Ramos (cell line): ENCODE data around the gene ANKRD50.

Experiments used
- in situ Hi-C: fragments of 300-500 bp; cut with MboI; formaldehyde crosslinking; loops from one replicate; pipeline ENCODE4 v1.14.3; 2022; ENCODE audit warnings: low sequenced_read_pairs; ENCODE audit not compliant: unreplicated experiment

Gene ANKRD50

DNA sequence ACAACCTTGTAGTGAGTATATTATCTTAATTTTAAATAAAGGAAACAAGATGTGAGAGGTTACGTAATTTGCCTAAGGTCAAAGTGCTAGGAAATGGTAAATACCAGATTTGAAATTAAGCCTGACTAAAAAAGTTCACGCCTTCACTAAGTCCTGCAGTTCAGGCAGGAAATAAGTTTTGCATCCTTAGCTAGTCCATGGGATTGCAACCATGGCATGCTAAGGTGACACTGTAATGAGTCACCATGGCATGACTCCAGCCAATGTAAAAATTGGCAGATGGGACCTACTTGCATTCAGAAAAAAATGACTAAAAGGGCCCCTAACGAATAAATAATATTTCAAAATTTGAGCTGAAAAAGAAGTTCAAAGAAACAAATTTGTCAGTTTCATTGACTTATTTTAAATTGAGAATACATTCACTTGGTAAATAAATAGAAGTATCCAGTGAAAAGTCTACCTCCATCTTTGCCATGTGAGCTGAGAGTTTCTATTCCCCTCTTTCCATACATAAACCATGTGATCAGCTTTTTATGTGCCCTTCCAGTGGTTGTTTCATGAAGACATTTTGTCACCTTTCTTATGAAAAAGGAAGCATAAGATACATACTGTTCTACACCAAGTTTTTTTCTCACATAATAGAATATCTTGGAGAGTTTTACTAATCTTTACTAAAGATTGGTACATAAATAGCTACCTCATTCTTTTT, 72.4 kb downstream of the ANKRD50 start:
- in situ Hi-C loops: no loop called here

DNA sequence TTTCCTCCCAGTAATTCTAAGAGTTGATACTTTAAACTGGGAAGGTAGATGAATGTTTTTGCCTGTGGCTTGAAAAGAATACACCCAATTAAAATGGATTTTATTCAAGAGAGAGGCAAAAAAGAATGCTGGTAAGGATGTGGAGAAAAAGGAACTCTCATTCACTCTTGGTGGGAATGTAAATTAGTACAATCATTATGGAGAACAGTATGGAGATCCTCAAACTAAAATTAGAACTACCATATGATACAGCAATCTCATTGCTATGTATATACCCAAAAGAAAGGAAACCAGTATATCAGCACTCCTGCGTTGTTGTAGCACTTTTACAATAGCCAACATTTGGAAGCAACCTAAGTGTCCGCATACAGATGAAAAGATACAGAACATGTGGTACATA, 75.2 kb downstream of the ANKRD50 start:
- in situ Hi-C loops: no loop called here

DNA sequence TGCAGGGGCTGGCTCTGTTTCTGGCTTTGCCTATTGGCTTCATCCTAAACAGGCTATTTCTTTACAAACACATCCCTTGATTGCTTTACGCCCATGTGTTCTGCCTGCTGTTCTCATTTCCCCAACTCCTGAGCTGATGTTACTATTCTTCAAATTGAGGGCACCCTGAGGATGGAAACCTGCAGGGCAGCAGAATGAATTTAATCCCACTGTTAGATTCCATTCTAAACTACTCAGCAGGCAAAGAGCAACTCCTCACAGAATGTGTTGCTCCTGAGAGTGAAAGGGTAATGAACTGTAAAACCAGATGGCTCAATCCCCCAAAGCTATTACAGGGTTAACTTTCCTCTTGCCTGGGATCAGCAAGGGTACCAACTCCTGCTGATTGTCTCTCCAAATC, 75.7 kb downstream of the ANKRD50 start:
- in situ Hi-C loops: no loop called here

DNA sequence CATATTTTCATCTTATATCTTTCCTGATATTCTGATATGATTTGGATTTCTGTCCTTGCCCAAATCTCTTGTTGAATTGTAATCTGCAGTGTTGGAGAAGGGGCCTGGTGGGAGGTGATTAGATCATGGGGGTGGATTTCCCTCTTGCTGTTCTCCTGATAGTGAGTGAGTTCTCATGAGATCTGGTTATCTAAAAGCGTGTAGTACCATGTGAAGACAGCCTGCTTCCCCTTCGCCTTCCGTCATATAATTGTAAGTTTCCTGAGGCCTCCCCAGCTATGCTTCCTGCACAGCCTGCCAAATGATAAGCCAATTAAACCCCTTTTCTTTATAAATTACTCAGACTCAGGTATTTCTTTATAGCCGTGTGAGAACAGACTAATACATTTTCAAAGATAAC, 77.2 kb downstream of the ANKRD50 start:
- in situ Hi-C loops: no loop called here

DNA sequence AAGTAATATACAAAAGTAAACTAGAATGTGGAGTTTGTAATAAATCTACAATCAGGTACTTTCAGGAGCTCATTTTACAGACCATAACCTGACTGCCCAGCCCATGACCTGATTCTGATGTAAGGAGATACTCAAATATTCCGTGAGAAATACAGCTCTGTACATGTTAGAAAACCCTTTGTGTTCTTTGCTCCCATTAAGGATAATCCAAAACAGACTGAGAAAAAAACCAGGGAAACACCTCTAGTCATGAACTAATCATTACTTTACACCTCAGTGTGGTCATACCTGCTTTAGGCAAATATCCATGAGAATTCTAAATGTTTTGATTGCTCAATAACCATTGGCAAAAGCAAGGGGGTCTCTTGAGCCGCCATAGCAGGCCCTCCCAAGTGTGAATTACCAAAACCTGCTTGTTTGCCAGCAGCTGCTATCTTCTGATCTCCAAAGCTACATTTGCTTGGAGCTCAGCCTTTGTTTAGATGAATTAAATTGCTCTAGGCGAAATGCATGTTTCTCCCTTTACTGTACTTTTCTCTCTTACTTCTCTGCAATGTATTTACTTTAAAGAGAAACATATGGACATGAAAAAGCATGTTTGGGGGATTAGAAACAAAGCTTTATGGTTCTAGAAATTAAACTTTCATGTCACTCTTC, 79.1 kb downstream of the ANKRD50 start:
- in situ Hi-C loops: no loop called here

DNA sequence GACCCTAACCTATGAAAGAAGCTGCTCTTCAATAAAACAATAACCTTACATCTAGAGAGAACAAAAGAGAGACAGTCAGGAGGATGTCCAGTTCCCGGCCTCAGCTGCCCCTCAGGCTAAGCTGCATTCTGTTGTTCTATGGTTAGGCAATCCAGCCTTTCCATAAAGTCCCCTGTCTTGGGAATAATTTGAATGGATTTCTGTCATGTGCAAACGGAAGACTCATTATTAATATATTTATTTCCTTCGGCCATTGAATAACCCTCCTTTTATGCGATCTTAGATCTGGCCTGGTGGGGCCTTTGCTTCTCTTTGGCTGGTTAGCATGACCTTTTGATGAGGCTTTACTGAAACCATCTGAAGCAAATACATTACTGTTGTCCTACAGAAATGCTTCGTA, 80.1 kb downstream of the ANKRD50 start:
- in situ Hi-C loops: no loop called here

DNA sequence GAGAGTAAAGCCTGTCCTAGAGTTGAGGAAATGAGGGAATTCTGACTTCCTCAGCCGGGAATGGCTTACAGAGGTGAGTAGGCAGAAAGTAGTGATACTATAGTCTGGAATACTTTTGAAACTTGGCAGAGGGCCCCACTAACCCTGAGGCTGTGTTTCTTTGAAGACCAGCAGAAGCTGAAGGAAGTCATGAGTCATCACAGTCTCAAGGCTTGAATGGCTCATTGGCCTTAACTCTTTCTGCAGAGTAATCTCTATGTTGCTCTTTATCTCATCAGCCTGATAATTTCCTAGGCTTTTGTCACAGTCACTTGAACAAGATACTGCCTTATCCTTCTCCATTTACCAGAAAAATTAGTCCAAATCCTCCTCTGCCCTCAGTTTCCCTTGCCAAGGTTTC, 80.8 kb downstream of the ANKRD50 start:
- in situ Hi-C loops: no loop called here

DNA sequence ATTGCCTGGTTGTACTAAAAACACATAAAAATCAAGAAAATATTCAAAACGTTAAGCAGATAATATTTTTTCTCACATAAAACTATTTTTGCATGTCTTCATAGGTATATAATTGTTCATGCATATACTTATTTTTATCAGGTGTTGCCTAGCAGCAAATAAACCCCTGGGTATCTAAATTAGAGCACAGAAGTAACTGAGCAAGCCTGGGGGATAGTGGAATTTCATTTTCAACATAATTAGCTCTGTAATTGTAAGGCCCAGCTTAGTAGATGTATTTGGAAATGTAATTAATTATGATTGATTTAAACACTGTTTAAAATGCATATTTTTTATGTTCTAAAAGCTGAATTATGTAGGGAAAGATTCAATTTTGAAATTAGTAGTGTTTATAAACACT, 82.9 kb downstream of the ANKRD50 start:
- in situ Hi-C loops: no loop called here
